Activated naive CD8-positive, alpha-beta T cell treated with anti-CD3 and anti-CD28 coated beads, Interleukin-2, amount 10 ng/mL, durations not matched to agents 7 days and 5 days (primary cell): ENCODE measurements around the gene TMEM183A. TPM values are rescaled to one million over a fixed set of nuclear protein-coding genes. Genes with fewer than 3 reads are reported as not detected.
"Not testable (repeated sequence)": the region's sequence is repeated elsewhere in the genome, so short reads cannot be mapped to it uniquely, and the experiment has no call there.

Experiments used
- ATAC-seq: fragments of 150-1000 bp; cut with Tn5 transposase; one replicate; pipeline ENCODE4 v1.10.0; 2021; ENCODE audit warnings: low read depth, moderate library complexity
- POLR2A ChIA-PET: fragments of 350-600 bp; sonication (Branson Sonifier 250); formaldehyde crosslinking; loops from one replicate; lab custom pipeline; 2021; ENCODE audit warnings: antibody characterized with exemption; lab: Charles Lee
- DNase-seq: peaks from one replicate; pipeline ENCODE4 v3.0.0; 2021
- H3K27ac Mint-ChIP-seq: one replicate; pipeline ENCODE4 v1.8.0; 2022; ENCODE audit warnings: mild to moderate bottlenecking, mixed read lengths
- H3K27me3 Mint-ChIP-seq: one replicate; pipeline ENCODE4 v1.8.0; 2022; ENCODE audit warnings: mild to moderate bottlenecking, moderate library complexity, mixed read lengths
- H3K36me3 Mint-ChIP-seq: one replicate; pipeline ENCODE4 v1.8.0; 2021; ENCODE audit warnings: mild to moderate bottlenecking, mixed read lengths
- H3K4me1 Mint-ChIP-seq: one replicate; pipeline ENCODE4 v1.8.0; 2021; ENCODE audit warnings: mixed read lengths
- H3K4me3 Mint-ChIP-seq: one replicate; pipeline ENCODE4 v1.8.0; 2022; ENCODE audit warnings: mild to moderate bottlenecking, moderate library complexity, mixed read lengths
- H3K9me3 Mint-ChIP-seq: one replicate; pipeline ENCODE4 v1.8.0; 2021; ENCODE audit warnings: mixed read lengths
- total RNA-seq, 2 experiments: library from RNA; stranded (reverse); gene quantifications; one replicate each; pipeline ENCODE4 v1.2.3, GENCODE V29; 2021

Gene TMEM183A
- total RNA-seq, 2 experiments from 2014 or later, result 77.1 to 78.4 TPM

DNA sequence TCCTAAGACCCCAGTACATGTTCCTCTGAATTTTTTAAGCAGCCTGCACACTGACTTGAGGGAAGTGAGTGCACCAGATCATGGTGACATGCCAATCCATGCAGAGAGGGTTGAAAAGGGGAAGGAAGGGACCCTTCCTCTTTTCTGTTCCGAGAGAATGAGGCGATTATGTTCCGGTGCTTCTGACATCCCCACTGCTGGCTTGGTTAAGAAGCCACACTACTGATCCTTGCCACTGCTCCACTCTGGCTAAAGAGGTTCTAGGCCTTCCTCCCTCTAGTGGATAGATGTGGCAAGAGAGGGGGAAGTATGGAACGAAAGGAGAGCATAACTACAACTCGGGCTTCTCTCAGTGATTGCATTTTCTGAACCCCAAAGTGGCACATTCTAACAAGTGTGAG is 38.3 kb upstream of the TMEM183A start:
- Mint-ChIP-seq H3K4me1 (peaks cover 22% of the 10 kb centered on the region), H3K27me3 (peaks cover 12% of the 10 kb centered on the region), H3K9me3 (no peaks in the 10 kb centered on the region), H3K4me3 (peak overlapping the region; percentile 1), H3K27ac (peak overlapping the region; percentile 0), H3K36me3 (peaks cover 2% of the 10 kb centered on the region)
- DNase-seq (no peak), ATAC-seq (peak; percentile 46)
- POLR2A ChIA-PET, result interaction anchor here (1.2 to 1.7 kb wide), 3 partner anchors 9 to 42 kb away, joined by 4 to 11 read pairs (median 9); partner anchors contain the start of gene KLHL12

DNA sequence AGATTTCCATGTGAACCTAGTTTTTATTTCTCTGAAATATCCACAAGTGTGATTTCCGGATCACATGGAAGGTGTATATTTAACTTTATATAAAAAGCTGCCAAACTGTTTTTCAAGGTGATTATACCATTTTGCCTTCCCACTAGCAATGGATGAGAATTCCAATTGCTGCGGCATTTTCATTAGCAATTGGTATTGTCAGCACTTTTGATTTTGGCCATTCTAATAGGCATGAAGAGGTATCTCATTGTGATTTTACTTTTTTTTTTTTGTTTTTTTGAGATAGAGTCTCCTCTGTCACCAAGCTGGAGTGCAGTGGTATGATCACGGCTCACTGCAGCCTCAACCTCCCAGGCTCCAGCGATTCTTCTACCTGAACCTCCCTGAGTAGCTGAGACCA is 35.1 kb upstream of the TMEM183A start:
- Mint-ChIP-seq H3K27me3 (peaks cover 27% of the 10 kb centered on the region), H3K27ac (no peak overlapping the region), H3K9me3 (no peaks in the 10 kb centered on the region), H3K4me3 (no peak overlapping the region), H3K4me1 (peaks cover 17% of the 10 kb centered on the region), H3K36me3 (no peaks in the 10 kb centered on the region)
- DNase-seq (no peak), ATAC-seq (no peak)
- POLR2A ChIA-PET, result no interaction called here

DNA sequence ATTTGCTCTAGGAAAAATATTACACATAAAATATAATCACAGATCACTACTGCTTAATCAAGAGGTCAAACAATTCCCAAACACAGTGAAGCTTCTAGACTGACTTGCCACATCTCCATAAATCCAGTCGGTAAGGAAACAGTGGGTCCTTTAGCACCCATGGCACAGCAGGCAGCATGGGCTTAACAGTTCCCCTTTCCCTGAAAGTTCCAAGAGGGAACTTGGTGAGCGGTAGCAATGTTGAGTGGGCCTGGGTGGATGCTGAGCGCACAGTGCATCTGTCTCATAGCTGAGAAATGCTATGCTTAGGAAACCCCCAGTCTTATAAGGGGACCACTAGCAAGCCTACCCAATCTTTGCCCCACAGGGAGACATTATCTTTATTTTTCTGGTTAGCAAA is 32.3 kb upstream of the TMEM183A start:
- no peak overlapping the region for H3K4me3 Mint-ChIP-seq
- no peak for ATAC-seq
- POLR2A ChIA-PET, result no interaction called here
- DNase-seq, result no peak
- H3K36me3 Mint-ChIP-seq, result no peaks in the 10 kb centered on the region
- peaks cover 2% of the 10 kb centered on the region for H3K4me1 Mint-ChIP-seq
- no peak overlapping the region for H3K27ac Mint-ChIP-seq
- no peaks in the 10 kb centered on the region for H3K9me3 Mint-ChIP-seq
- H3K27me3 Mint-ChIP-seq, result peaks cover 39% of the 10 kb centered on the region

DNA sequence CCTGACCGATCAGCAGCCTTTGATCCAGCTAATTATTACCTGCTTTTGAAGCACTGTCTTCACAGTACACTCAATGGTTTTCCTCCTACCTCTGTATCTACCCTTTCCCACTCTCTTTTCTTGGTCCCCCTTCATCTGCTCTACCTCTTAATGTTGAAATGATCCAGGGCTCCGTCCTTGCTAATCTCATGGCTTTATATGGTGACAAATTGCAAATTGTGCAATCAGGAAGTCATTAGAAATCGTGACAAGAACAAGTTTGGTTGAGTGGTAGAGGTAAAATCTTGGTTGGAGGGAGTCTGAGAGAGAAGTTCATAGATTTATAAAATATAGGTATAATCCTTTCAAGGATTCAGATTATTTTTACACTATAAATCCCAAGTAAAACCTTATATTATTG is 30.5 kb upstream of the TMEM183A start:
- H3K4me3 Mint-ChIP-seq, result no peak overlapping the region
- H3K36me3 Mint-ChIP-seq, result no peaks in the 10 kb centered on the region
- H3K27ac Mint-ChIP-seq, result no peak overlapping the region
- ATAC-seq (no peak), DNase-seq (no peak)
- peaks cover 2% of the 10 kb centered on the region for H3K4me1 Mint-ChIP-seq
- no peaks in the 10 kb centered on the region for H3K9me3 Mint-ChIP-seq
- H3K27me3 Mint-ChIP-seq, result peaks cover 43% of the 10 kb centered on the region
- POLR2A ChIA-PET, result no interaction called here

DNA sequence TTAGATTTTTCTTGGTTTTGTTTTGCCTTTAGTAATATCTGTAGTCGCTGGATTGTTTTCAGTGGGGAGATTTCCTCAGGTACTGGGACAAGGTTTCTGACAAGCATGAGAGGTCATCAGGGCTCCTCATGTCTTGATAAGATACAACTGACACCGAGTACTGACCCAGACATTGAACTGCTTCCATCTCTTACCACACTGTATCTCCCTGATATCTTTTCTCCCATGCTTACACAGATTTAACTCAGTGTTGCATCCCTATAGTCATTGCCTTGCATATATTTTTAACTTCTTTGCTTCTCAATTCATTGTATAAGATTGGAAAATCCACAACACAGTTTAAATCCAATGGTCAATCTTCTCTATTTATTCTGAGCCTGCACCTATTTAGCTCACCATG is 27.7 kb upstream of the TMEM183A start:
- ATAC-seq (no peak), DNase-seq (no peak)
- POLR2A ChIA-PET, result no interaction called here
- no peaks in the 10 kb centered on the region for H3K36me3 Mint-ChIP-seq
- no peaks in the 10 kb centered on the region for H3K9me3 Mint-ChIP-seq
- H3K4me3 Mint-ChIP-seq, result no peak overlapping the region
- peaks cover 2% of the 10 kb centered on the region for H3K4me1 Mint-ChIP-seq
- no peak overlapping the region for H3K27ac Mint-ChIP-seq
- H3K27me3 Mint-ChIP-seq, result peaks cover 29% of the 10 kb centered on the region

DNA sequence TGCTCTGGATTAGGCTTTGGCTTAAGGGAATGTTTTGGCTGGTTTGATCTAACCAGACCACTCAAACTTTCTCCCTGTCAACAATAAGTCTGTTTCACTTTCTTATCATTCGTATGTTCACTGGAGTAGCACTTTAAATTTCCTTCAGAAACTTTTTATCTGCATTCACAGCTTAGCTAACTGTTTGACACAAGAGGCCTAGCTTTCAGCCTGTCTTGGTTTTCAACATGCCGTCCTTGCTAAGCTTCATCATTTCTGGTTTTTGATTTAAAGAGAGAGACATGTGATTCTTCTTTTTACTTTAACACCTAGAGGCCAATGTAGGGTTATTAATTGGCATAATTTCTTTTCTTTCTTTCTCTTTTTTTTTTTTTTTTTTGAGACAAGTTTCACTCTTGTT is 25.2 kb upstream of the TMEM183A start:
- Mint-ChIP-seq H3K27me3 (peaks cover 17% of the 10 kb centered on the region), H3K27ac (no peak overlapping the region), H3K36me3 (no peaks in the 10 kb centered on the region), H3K4me1 (peaks cover 3% of the 10 kb centered on the region), H3K9me3 (no peaks in the 10 kb centered on the region), H3K4me3 (no peak overlapping the region)
- DNase-seq (no peak), ATAC-seq (no peak)
- POLR2A ChIA-PET, result interaction anchor here (0.7 kb wide), 1 partner anchor 11 kb away, joined by 3 read pairs; no protein-coding TSS in a partner anchor

DNA sequence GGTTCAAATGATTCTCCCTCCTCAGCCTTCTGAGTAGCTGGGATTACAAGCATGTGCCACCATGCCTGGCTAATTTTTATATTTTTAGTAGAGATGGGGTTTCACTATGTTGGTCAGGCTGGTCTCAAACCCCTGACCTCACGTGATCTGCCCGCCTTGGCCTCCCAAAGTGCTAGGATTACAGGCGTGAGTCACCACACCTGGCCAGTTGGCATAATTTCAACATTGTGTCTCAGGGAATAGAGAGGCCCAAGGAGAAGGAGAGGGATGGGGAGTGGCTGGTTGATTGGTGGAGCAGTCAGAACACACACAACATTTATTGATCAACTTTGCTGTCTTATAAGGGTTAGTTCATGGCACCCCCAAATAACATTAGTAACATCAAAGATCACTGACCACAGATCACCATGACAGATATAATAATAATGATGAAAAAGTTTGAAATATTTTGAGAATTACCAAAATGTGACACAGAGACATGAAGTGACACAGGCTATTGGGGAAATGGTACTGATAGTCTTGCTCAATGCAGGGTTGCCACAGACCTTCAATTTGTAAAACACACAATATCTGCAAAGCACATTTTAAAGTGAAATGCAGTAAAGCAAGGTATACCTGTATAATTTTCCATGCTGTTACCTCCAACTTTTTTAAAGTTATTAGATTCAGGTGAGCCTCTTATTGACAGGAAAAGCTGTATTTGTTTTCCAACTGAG is 24.3 kb upstream of the TMEM183A start:
- no peak overlapping the region for H3K27ac Mint-ChIP-seq
- H3K4me1 Mint-ChIP-seq, result peaks cover 3% of the 10 kb centered on the region
- H3K36me3 Mint-ChIP-seq, result no peaks in the 10 kb centered on the region
- POLR2A ChIA-PET, result no interaction called here
- peaks cover 9% of the 10 kb centered on the region for H3K27me3 Mint-ChIP-seq
- no peaks in the 10 kb centered on the region for H3K9me3 Mint-ChIP-seq
- H3K4me3 Mint-ChIP-seq, result no peak overlapping the region
- DNase-seq (no peak), ATAC-seq (no peak)

DNA sequence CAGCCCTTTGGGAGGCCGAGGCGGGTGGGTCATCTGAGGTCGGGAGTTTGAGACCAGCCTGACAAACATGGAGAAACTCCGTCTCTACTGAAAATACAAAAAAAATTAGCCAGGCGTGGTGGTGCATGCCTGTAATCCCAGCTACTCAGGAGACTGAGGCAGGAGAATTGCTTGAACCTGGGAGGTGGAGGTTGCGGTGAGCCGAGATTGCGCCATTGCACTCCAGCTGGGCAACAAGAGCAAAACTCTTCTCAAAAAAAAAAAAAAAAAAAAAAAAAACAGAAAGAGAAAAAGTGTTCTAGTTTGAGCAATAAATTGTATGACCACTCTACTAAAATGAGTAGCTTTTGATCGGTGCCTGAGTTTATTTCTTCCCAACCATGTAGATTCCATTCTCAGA is 21.1 kb upstream of the TMEM183A start:
- POLR2A ChIA-PET, H3K4me1 Mint-ChIP-seq, H3K36me3 Mint-ChIP-seq, H3K4me3 Mint-ChIP-seq, H3K9me3 Mint-ChIP-seq, H3K27ac Mint-ChIP-seq, H3K27me3 Mint-ChIP-seq, DNase-seq, ATAC-seq: not testable (repeated sequence)

DNA sequence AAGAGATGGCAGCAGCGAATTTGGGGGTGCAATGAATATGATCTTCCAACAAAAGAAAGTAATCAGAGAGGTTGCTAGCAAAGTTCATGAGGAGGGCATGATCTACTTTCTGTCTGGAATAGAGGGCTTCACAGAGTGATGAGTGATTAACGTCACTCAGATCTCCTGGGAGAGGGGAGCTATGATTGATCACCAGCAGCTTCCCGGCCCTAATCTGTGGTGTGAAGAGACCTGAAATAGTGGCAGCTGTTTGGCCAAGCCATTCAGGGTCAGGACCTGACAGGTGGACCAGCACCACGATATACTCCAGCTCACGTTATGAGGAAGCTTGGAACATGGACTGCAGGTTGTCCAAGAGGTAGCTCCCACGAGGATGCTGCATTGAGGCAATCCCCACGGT is 19.9 kb upstream of the TMEM183A start:
- Mint-ChIP-seq H3K27me3 (peaks cover 17% of the 10 kb centered on the region), H3K36me3 (no peaks in the 10 kb centered on the region)
- ATAC-seq, result no peak

DNA sequence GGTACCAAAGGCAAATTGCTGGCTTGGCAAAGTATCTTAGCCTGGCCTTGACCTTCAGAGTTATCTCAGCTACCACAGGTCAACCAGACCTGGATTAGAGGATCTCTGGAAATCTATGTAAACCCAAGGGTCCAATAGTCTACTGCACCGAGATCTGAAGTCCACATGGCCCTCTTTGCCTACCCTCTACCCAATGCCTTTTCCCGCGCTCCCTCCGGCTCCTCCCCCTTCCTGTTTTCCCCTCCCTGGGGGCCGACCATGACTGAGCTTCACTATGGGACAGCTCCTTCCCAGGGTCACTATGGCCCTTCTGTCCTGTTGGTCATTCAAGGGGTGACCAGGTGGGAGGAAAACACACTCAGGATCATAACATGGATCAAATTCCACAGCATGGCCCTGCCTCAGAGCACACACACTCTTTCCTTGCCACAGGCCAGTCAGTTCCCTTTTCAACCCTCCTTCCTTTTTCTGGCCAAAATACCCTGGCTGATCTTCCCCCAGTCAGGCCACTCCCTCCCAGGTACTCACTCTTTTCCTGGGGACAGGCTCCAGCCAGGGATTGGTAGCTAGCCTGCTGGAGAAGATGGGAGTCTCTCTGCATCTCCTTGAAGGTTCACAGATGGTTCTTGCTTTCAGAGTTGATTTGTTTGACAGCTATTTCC is 19.1 kb upstream of the TMEM183A start:
- Mint-ChIP-seq H3K27me3 (peaks cover 23% of the 10 kb centered on the region), H3K27ac (no peak overlapping the region), H3K9me3 (no peaks in the 10 kb centered on the region), H3K4me1 (peaks cover 3% of the 10 kb centered on the region), H3K36me3 (no peaks in the 10 kb centered on the region), H3K4me3 (no peak overlapping the region)
- DNase-seq (no peak), ATAC-seq (no peak)
- POLR2A ChIA-PET, result interaction anchor here (0.6 kb wide), 2 partner anchors 60 to 898 kb away, joined by 3 to 4 read pairs; no protein-coding TSS in a partner anchor

More for the DNA sequence above, 19.9 kb upstream of the TMEM183A start:
- no peaks in the 10 kb centered on the region for H3K9me3 Mint-ChIP-seq
- DNase-seq, result no peak
- H3K4me1 Mint-ChIP-seq, result peaks cover 3% of the 10 kb centered on the region
- POLR2A ChIA-PET, result no interaction called here
- no peak overlapping the region for H3K27ac Mint-ChIP-seq
- H3K4me3 Mint-ChIP-seq, result no peak overlapping the region

DNA sequence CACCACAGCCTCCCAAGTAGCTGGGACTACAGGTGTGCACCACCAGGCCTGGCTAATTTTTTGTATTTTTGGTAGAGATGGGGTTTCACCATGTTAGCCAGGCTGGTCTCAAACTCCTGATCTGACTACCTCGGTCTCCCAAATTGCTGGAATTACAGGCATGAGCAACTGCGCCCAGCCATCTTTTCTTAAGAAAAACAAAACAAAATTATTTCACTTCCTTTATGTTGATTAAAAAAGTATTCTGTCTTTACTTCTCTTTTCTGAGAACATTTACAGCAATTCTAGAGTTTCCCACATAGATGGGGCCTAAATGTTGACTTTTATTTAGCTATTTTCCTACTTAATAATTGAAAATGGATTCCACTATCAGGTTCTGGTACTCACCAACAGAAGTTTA is 17.3 kb upstream of the TMEM183A start:
- Mint-ChIP-seq H3K27ac (no peak overlapping the region), H3K27me3 (peaks cover 38% of the 10 kb centered on the region), H3K4me1 (peaks cover 3% of the 10 kb centered on the region), H3K4me3 (no peak overlapping the region), H3K9me3 (no peaks in the 10 kb centered on the region), H3K36me3 (no peaks in the 10 kb centered on the region)
- no peak for ATAC-seq
- DNase-seq, result no peak
- POLR2A ChIA-PET, result no interaction called here

DNA sequence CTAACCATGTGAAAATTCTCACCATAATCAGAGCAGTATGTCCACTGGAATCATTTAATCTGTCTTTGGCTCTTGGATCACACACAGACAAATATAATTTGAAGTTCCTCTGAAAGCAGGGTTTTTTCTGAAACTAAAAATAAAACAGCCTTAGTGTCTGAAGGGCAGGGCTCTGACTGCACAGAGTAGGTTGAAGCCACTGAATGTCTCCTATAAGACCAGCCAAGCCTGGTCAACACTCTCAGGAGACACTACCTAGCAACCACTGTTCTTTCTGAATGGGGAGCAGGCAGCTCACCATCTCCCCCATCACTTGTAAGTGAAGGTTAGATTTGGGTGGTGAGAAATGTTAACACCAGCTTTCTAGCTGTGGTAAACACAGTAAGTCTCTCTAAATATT is 16.1 kb upstream of the TMEM183A start:
- POLR2A ChIA-PET, result no interaction called here
- no peaks in the 10 kb centered on the region for H3K36me3 Mint-ChIP-seq

DNA sequence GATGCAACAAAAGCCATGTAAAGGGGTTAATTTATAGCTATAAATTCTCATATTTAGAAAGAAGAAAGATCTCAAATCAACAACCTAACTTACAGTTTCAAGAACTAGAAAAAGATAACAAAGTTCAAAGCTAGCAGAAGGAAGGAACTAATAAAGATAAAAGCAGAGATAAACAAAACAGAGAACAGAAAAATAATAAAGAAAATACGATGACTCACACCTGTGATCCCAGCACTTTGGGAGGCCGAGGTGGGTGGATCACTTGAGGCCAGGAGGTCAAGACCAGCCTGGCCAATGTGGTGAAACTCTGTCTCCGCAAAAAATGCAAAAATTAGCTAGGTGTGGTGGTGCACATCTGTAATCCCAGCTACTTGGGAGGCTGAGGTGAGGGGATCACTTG is 12.4 kb upstream of the TMEM183A start:
- Mint-ChIP-seq H3K4me3 (no peak overlapping the region), H3K27ac (no peak overlapping the region), H3K36me3 (no peaks in the 10 kb centered on the region), H3K4me1 (peaks cover 9% of the 10 kb centered on the region), H3K27me3 (peaks cover 71% of the 10 kb centered on the region), H3K9me3 (no peaks in the 10 kb centered on the region)
- POLR2A ChIA-PET, result no interaction called here
- DNase-seq, result no peak
- ATAC-seq, result no peak

More for the DNA sequence above, 16.1 kb upstream of the TMEM183A start:
- Mint-ChIP-seq H3K27ac (no peak overlapping the region), H3K4me1 (no peaks in the 10 kb centered on the region), H3K27me3 (peaks cover 50% of the 10 kb centered on the region), H3K9me3 (no peaks in the 10 kb centered on the region), H3K4me3 (no peak overlapping the region)
- DNase-seq, result no peak
- no peak for ATAC-seq
